Neutrophil (primary cell): Measurements from ENCODE around the gene LCE1E.

ENCODE experiments used
- H3K27ac ChIP-seq: fragments of 200-600 bp; sonication (generic); 2 replicates; pipeline ENCODE4 v1.5.1; 2016; ENCODE audit warnings: mild to moderate bottlenecking, moderate library complexity
- H3K27me3 ChIP-seq: fragments of 200-600 bp; sonication (generic); 2 replicates; pipeline ENCODE4 v1.6.0; 2016; ENCODE audit warnings: mild to moderate bottlenecking
- H3K36me3 ChIP-seq: fragments of 200-600 bp; sonication (generic); 2 replicates; pipeline ENCODE4 v1.5.1; 2017
- H3K4me1 ChIP-seq, 2 experiments: fragments of 200-600 bp in 1 of 2; sonication (generic) in 1 of 2; 1 replicate in 1 of 2; 2 replicates in 1 of 2; pipeline versions ENCODE4 v1.5.1 to v1.6.1; 2013 to 2016; ENCODE audit warnings: low read depth in 1 of 2, low read length in 1 of 2, mild to moderate bottlenecking in 1 of 2, moderate library complexity in 1 of 2; ENCODE audit not compliant: control insufficient read depth in 1 of 2, insufficient read depth in 1 of 2
- H3K4me3 ChIP-seq, 2 experiments: fragments of 200-600 bp in 1 of 2; sonication (generic) in 1 of 2; 1 replicate in 1 of 2; 2 replicates in 1 of 2; pipeline ENCODE4 v1.5.1; 2013 to 2016; ENCODE audit warnings: low read depth in 1 of 2, low read length in 1 of 2, mild to moderate bottlenecking in 1 of 2, moderate library complexity in 1 of 2
- H3K9me3 ChIP-seq: fragments of 200-600 bp; sonication (generic); 2 replicates; pipeline ENCODE4 v1.5.1; 2016
- CTCF ChIP-seq: fragments of 200-600 bp; sonication (generic); IDR thresholded peaks from 2 replicates; pipeline ENCODE4 v1.5.1; 2016; ENCODE audit warnings: antibody characterized with exemption

Gene LCE1E

GRCh38 chr1:152745289-152745704 is 40.8 kb upstream of the LCE1E start:
- H3K36me3 ChIP-seq = no peaks in the 10 kb centered on the region
- H3K4me1 ChIP-seq = no peaks in the 10 kb centered on the region
- no peak overlapping the region for H3K27ac ChIP-seq
- H3K27me3 ChIP-seq = peaks cover 33% of the 10 kb centered on the region
- H3K9me3 ChIP-seq = no peaks in the 10 kb centered on the region
- H3K4me3 ChIP-seq = no peak overlapping the region
- no peak for TF ChIP-seq CTCF

- H3K27ac ChIP-seq = no peak overlapping the region
- no peaks in the 10 kb centered on the region for H3K9me3 ChIP-seq
- H3K36me3 ChIP-seq = no peaks in the 10 kb centered on the region
- no peaks in the 10 kb centered on the region for H3K4me1 ChIP-seq
- no peak overlapping the region for H3K4me3 ChIP-seq
- TF ChIP-seq CTCF = no peak
- H3K27me3 ChIP-seq = peaks cover 37% of the 10 kb centered on the region
These were observed 40.2 kb upstream of the LCE1E start for GRCh38 chr1:152745765-152746444.

- Histone ChIP-seq H3K4me3 (no peak overlapping the region), H3K27me3 (peaks cover 48% of the 10 kb centered on the region), H3K27ac (no peak overlapping the region), H3K4me1 (no peaks in the 10 kb centered on the region), H3K9me3 (no peaks in the 10 kb centered on the region), H3K36me3 (no peaks in the 10 kb centered on the region)
- TF ChIP-seq CTCF = no peak
These were observed 38.2 kb upstream of the LCE1E start for GRCh38 chr1:152747831-152748230.

GRCh38 chr1:152752225-152752624 is 33.8 kb upstream of the LCE1E start:
- H3K36me3 ChIP-seq = no peaks in the 10 kb centered on the region
- no peaks in the 10 kb centered on the region for H3K9me3 ChIP-seq
- no peaks in the 10 kb centered on the region for H3K4me1 ChIP-seq
- peaks cover 33% of the 10 kb centered on the region for H3K27me3 ChIP-seq
- H3K4me3 ChIP-seq = no peak overlapping the region
- no peak for TF ChIP-seq CTCF
- H3K27ac ChIP-seq = no peak overlapping the region

GRCh38 chr1:152753586-152753985 is 32.5 kb upstream of the LCE1E start:
- no peaks in the 10 kb centered on the region for H3K4me1 ChIP-seq
- no peak for TF ChIP-seq CTCF
- no peak overlapping the region for H3K27ac ChIP-seq
- no peak overlapping the region for H3K4me3 ChIP-seq
- H3K9me3 ChIP-seq = no peaks in the 10 kb centered on the region
- peaks cover 37% of the 10 kb centered on the region for H3K27me3 ChIP-seq
- H3K36me3 ChIP-seq = no peaks in the 10 kb centered on the region
